ENCODE data around the gene SLC1A3. TPM values are rescaled to one million over a fixed set of nuclear protein-coding genes. Genes with fewer than 3 reads are reported as not detected.

The SLC1A3 gene
- total RNA-seq, 1 experiment from 2014 or later: 9.6 TPM

DNA sequence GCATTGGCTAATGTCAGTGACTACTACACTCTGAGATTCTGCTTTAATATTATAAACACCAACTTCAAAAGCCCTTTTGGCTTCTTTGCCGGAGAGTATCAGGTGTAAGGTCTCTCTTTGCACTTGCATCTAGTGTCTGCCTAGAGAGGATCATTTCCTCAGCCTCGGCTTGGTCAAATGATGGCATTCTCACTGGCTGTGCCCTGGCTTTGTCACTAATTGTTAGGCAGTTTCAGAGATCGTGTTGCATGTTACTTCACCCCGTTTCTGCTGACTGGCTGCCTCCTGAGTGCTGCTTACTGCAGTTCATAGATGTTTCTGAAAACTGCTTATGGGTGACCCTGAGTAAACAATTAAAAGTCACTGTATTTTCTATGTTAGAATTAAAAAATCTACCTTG lies 48.8 kb downstream of the SLC1A3 start:
- H3K27ac Mint-ChIP-seq (ENCODE audit: low read depth, unreplicated experiment): no peak overlapping the region
- TF ChIP-seq, protein P1, sequence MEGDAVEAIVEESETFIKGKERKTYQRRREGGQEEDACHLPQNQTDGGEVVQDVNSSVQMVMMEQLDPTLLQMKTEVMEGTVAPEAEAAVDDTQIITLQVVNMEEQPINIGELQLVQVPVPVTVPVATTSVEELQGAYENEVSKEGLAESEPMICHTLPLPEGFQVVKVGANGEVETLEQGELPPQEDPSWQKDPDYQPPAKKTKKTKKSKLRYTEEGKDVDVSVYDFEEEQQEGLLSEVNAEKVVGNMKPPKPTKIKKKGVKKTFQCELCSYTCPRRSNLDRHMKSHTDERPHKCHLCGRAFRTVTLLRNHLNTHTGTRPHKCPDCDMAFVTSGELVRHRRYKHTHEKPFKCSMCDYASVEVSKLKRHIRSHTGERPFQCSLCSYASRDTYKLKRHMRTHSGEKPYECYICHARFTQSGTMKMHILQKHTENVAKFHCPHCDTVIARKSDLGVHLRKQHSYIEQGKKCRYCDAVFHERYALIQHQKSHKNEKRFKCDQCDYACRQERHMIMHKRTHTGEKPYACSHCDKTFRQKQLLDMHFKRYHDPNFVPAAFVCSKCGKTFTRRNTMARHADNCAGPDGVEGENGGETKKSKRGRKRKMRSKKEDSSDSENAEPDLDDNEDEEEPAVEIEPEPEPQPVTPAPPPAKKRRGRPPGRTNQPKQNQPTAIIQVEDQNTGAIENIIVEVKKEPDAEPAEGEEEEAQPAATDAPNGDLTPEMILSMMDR (IDR thresholded peaks at IDR 0.05; ENCODE audit: unreplicated experiment): no peak
- peaks cover 7% of the 10 kb centered on the region for H3K36me3 Mint-ChIP-seq (ENCODE audit: insufficient read depth, unreplicated experiment)
- H3K27me3 Mint-ChIP-seq (ENCODE audit: insufficient read depth, unreplicated experiment): no peaks in the 10 kb centered on the region
- no peak for DNase-seq (ENCODE audit: unreplicated experiment)
- intact Hi-C loops (cut with micrococcal nuclease): loop anchor here (5.0 kb wide), 1 partner anchor 48 kb away; the partner anchor contains the start of gene SLC1A3
- CTCF ChIA-PET: interaction anchor here (1.3 kb wide), 2 partner anchors 41 to 48 kb away, joined by 4 read pairs; partner anchors contain the start of gene SLC1A3
- peaks cover 20% of the 10 kb centered on the region for H3K4me1 Mint-ChIP-seq (ENCODE audit: insufficient read depth, unreplicated experiment)
- no peak overlapping the region for H3K4me3 Mint-ChIP-seq (ENCODE audit: unreplicated experiment)
- no peaks in the 10 kb centered on the region for H3K9me3 Mint-ChIP-seq (ENCODE audit: unreplicated experiment)
- POLR2A ChIA-PET: interaction anchor here (3.6 kb wide), 1 partner anchor 36 kb away, joined by 19 read pairs; no protein-coding TSS in a partner anchor
- no TSS peak for BruUV-seq (replicated peaks)

DNA sequence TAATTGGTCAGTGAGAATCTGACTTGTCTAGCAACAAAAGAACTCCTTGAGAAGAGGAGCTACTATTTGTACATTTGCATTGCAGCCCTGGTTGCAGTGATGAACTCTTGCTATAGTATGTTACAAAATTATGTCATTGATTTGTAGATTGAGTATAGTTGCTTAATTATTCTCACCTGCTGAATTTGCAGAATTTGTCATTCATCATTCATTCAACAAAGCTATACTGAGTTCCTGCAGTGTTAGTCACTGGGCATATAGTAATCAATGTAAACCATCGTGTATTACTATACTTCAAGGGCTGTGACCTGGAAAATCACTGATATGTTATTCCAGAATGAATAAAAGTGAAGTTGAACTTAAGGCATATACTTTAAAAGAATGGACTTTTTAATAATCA lies 50.1 kb downstream of the SLC1A3 start:
- CTCF ChIA-PET: interaction anchor here (1.0 to 1.6 kb wide), 4 partner anchors 32 to 241 kb away, joined by 3 to 7 read pairs (median 4); partner anchors contain the start of gene SLC1A3

DNA sequence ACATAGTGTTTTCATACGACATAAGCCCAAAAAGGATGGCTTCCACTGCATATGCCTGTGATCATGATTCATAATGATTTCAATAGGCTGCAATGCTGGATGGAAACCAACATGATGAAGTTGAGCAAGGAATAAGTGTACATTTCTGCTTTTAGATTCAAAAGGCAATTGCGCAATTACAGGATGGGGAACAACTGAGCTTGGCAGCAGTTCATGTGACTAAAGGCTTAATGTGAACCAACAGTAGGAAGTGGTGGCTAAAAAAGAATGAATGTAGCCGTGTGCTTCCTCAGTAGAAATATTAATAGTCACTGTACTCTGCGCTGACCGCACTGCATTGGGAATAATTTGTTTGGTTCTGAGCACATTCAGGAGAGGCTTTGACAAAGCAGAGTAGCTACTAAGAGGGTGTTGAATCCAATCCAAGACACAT lies 51.2 kb downstream of the SLC1A3 start:
- H3K36me3 Mint-ChIP-seq (ENCODE audit: insufficient read depth, unreplicated experiment): no peaks in the 10 kb centered on the region
- peaks cover 20% of the 10 kb centered on the region for H3K4me1 Mint-ChIP-seq (ENCODE audit: insufficient read depth, unreplicated experiment)
- ChIA-PET CTCF (interaction anchor here (1.1 to 1.8 kb wide), 4 partner anchors 33 to 242 kb away, joined by 4 to 9 read pairs (median 6); partner anchors contain the start of gene SLC1A3), POLR2A (interaction anchor here (0.7 to 3.9 kb wide), 13 partner anchors 16 to 422 kb away, joined by 3 to 54 read pairs (median 5); partner anchors contain the start of gene SLC1A3)
- no peaks in the 10 kb centered on the region for H3K27me3 Mint-ChIP-seq (ENCODE audit: insufficient read depth, unreplicated experiment)
- TF ChIP-seq, protein P1 (IDR thresholded peaks at IDR 0.05; ENCODE audit: unreplicated experiment): no peak
- peak; percentile 100 for DNase-seq (ENCODE audit: unreplicated experiment)
- H3K27ac Mint-ChIP-seq (ENCODE audit: low read depth, unreplicated experiment): peak overlapping the region; percentile 95
- peak overlapping the region; percentile 51 for H3K4me3 Mint-ChIP-seq (ENCODE audit: unreplicated experiment)
- no TSS peak for BruUV-seq (replicated peaks)
- H3K9me3 Mint-ChIP-seq (ENCODE audit: unreplicated experiment): no peaks in the 10 kb centered on the region
- intact Hi-C loops (cut with micrococcal nuclease): loop anchor here (1.0 to 5.0 kb wide), 2 partner anchors 33 to 50 kb away; partner anchors contain the start of gene SLC1A3

More for the DNA sequence above, 50.1 kb downstream of the SLC1A3 start:
- Mint-ChIP-seq H3K27me3 (ENCODE audit: insufficient read depth, unreplicated experiment) (no peaks in the 10 kb centered on the region), H3K27ac (ENCODE audit: low read depth, unreplicated experiment) (no peak overlapping the region), H3K36me3 (ENCODE audit: insufficient read depth, unreplicated experiment) (peaks cover 3% of the 10 kb centered on the region), H3K4me3 (ENCODE audit: unreplicated experiment) (no peak overlapping the region), H3K4me1 (ENCODE audit: insufficient read depth, unreplicated experiment) (peaks cover 20% of the 10 kb centered on the region), H3K9me3 (ENCODE audit: unreplicated experiment) (no peaks in the 10 kb centered on the region)
- POLR2A ChIA-PET: interaction anchor here (0.6 to 3.9 kb wide), 8 partner anchors 25 to 239 kb away, joined by 3 to 54 read pairs (median 7); partner anchors contain the start of gene SLC1A3
- no TSS peak for BruUV-seq (replicated peaks)
- intact Hi-C loops (cut with micrococcal nuclease): loop anchor here (5.0 kb wide), 1 partner anchor 49 kb away; the partner anchor contains the start of gene SLC1A3
- TF ChIP-seq, protein P1 (IDR thresholded peaks at IDR 0.05; ENCODE audit: unreplicated experiment): no peak
- peak; percentile 27 for DNase-seq (ENCODE audit: unreplicated experiment)

DNA sequence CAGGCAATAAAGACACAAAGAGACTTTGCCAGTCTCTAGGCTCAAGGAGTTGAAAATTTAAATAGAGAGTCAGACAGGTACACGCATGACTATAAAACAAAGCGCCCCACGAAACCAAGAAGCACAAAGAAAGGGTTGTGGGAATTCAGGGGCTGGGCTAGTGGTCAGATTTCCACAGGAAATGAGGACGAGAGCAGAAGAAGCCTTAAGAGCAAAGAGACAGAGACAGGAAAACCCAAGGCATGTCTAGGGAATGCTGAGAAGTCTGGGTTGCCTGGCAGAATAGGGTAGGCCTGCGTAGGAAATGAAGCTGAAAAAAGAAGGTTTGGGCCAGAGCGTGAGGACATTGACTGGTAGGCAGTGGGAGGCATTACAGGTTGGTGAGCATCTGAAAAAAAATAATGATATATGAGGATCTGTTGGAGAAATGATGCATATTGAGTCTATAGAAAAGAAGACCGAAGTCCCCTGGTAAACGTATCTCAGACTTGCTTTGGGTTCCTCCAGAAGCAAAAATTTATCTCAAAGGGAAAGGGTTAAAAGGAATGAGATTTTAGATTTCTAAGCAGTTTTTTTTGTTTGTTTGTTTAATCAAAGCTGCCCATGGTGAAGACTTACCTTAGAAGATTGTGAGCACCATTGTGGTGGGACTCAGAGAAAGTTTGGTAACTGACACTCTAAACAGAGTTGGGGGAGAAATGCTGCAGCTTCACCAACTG lies 51.8 kb downstream of the SLC1A3 start:
- intact Hi-C loops (cut with micrococcal nuclease): loop anchor here (5.0 kb wide), 1 partner anchor 51 kb away; the partner anchor contains the start of gene SLC1A3
- Mint-ChIP-seq H3K4me3 (ENCODE audit: unreplicated experiment) (peak overlapping the region; percentile 51), H3K27ac (ENCODE audit: low read depth, unreplicated experiment) (peak overlapping the region; percentile 95), H3K36me3 (ENCODE audit: insufficient read depth, unreplicated experiment) (no peaks in the 10 kb centered on the region), H3K4me1 (ENCODE audit: insufficient read depth, unreplicated experiment) (peaks cover 20% of the 10 kb centered on the region), H3K9me3 (ENCODE audit: unreplicated experiment) (no peaks in the 10 kb centered on the region), H3K27me3 (ENCODE audit: insufficient read depth, unreplicated experiment) (no peaks in the 10 kb centered on the region)
- DNase-seq (ENCODE audit: unreplicated experiment): no peak
- BruUV-seq (replicated peaks): no TSS peak
- POLR2A ChIA-PET: interaction anchor here (0.7 to 3.9 kb wide), 14 partner anchors 16 to 421 kb away, joined by 3 to 54 read pairs (median 5); partner anchors contain the start of gene SLC1A3
- TF ChIP-seq, protein P1 (IDR thresholded peaks at IDR 0.05; ENCODE audit: unreplicated experiment): no peak
- CTCF ChIA-PET: interaction anchor here (0.6 to 1.8 kb wide), 7 partner anchors 26 to 243 kb away, joined by 3 to 9 read pairs (median 4); partner anchors contain the start of gene SLC1A3
